ENCODE data around the gene SYNDIG1L. TPM values are rescaled to one million over a fixed set of nuclear protein-coding genes. Genes with fewer than 3 reads are reported as not detected.

The SYNDIG1L gene
- total RNA-seq, 1 experiment from 2014 or later, result not detected

GRCh38 chr14:74472601-74473000 is 46.6 kb upstream of the SYNDIG1L start:
- ChIA-PET RAD21 (ENCODE audit: low non-redundant PET in 1 of 2, low total read pairs in 2 of 2, uncharacterized antibody in 2 of 2, unreplicated experiment in 2 of 2) (no interaction called here), POLR2A (no interaction called here), CTCF (no interaction called here)
- no peaks in the 10 kb centered on the region for H4K20me1 ChIP-seq (ENCODE audit: insufficient read depth)
- ATAC-seq, result no peak
- H3K9me3 ChIP-seq (ENCODE audit: control insufficient read depth in 1 of 2, insufficient read depth in 1 of 2, low read depth in 1 of 2, low read length in 2 of 2), result no peaks in the 10 kb centered on the region
- DNase-seq (ENCODE audit: low read depth, low spot score), result no peak
- no peaks in the 10 kb centered on the region for H3K79me2 ChIP-seq (ENCODE audit: insufficient read depth, low read length)
- H3K9ac ChIP-seq (ENCODE audit: low read length), result no peak overlapping the region
- no peaks in the 10 kb centered on the region; a peak in 1 of 4 replicates for H3K36me3 ChIP-seq (ENCODE audit: control insufficient read depth in 1 of 2, insufficient read depth in 2 of 2, low read length in 2 of 2)
- no peaks in the 10 kb centered on the region for H3K9me2 ChIP-seq (ENCODE audit: insufficient read depth)
- H3K27ac ChIP-seq (ENCODE audit: low read depth, low read length), result no peak overlapping the region
- no peaks in the 10 kb centered on the region for H3K4me1 ChIP-seq (ENCODE audit: control insufficient read depth in 1 of 2, insufficient read depth in 2 of 2, low read length in 2 of 2)
- TF ChIP-seq REST (IDR thresholded peaks at IDR 0.05; ENCODE audit: low read depth) (no peak), RAD21 (IDR thresholded peaks at IDR 0.05; ENCODE audit: low read depth) (no peak), EGR1 (IDR thresholded peaks at IDR 0.05; ENCODE audit: low read depth) (no peak), EZH2 (IDR thresholded peaks at IDR 0.05) (no peak), TCF7L2 (IDR thresholded peaks at IDR 0.05; ENCODE audit: borderline replicate concordance, extremely low read depth, insufficient read depth, insufficient read length) (no peak), POLR2A (IDR thresholded peaks at IDR 0.05; ENCODE audit: borderline replicate concordance, extremely low read depth, insufficient read depth, insufficient read length) (no peak), ELF1 (IDR thresholded peaks at IDR 0.05; ENCODE audit: borderline replicate concordance, low read depth) (no peak), EZH2phosphoT487 (IDR thresholded peaks at IDR 0.05; ENCODE audit: borderline replicate concordance) (no peak), CBX3 (IDR thresholded peaks at IDR 0.05; ENCODE audit: low read depth) (no peak), SP1 (IDR thresholded peaks at IDR 0.05; ENCODE audit: low read depth) (no peak), JUND (IDR thresholded peaks at IDR 0.05) (no peak), CEBPB (IDR thresholded peaks at IDR 0.05; ENCODE audit: low read depth) (no peak), CTCF (IDR thresholded peaks at IDR 0.05 in 2 of 3, conservative IDR thresholded peaks at IDR 0.05 in 1 of 3; ENCODE audit: borderline replicate concordance in 1 of 3, insufficient read depth in 1 of 3, low read depth in 2 of 3, low read length in 2 of 3) (no peak), ZBTB33 (IDR thresholded peaks at IDR 0.05; ENCODE audit: extremely low read depth, insufficient replicate concordance, low read length) (no peak)
- H2AFZ ChIP-seq (ENCODE audit: low read depth, low read length, poor library complexity, severe bottlenecking), result no peak overlapping the region
- intact Hi-C loops (cut with micrococcal nuclease), result loop anchor here (10.0 kb wide), 2 partner anchors 148 to 268 kb away; no protein-coding TSS in a partner anchor
- no peak overlapping the region for H3K4me2 ChIP-seq (ENCODE audit: low read length)
- BruUV-seq (replicated peaks), result no TSS peak
- H3K4me3 ChIP-seq (replicated peaks in 1 of 2; ENCODE audit: low read depth in 1 of 2, low read length in 2 of 2), result no peak overlapping the region
- no peaks in the 10 kb centered on the region for H3K27me3 ChIP-seq (ENCODE audit: insufficient read depth, low read length)
